HG03378 (cell line): ENCODE results near the gene MED13L.

ENCODE experiments used
- ATAC-seq: cut with Tn5 transposase; IDR thresholded peaks from one replicate; pipeline ENCODE4 v1.9.1; 2021; ENCODE audit warnings: mild to moderate bottlenecking, moderate library complexity; ENCODE audit not compliant: unreplicated experiment

MED13L gene

GRCh38 chr12:116277467-116278278 lies at the start of gene MED13L:
MED13L (minus strand) TSS chr12:116277693; CDS start chr12:116277131, 562 bp downstream.
- peak; percentile 44 for ATAC-seq

- ATAC-seq, result peak; percentile 86
Observed at GRCh38 chr12:116325336-116325664, 47.8 kb upstream of the MED13L start.

GRCh38 chr12:116324654-116325335 lies 47.3 kb upstream of the MED13L start:
- no peak for ATAC-seq

- no peak for ATAC-seq
Observed at GRCh38 chr12:116323406-116324386, 46.2 kb upstream of the MED13L start.

GRCh38 chr12:116321913-116322312 lies 44.4 kb upstream of the MED13L start:
- no peak for ATAC-seq

GRCh38 chr12:116320791-116321217 lies 43.3 kb upstream of the MED13L start:
- ATAC-seq, result no peak

- ATAC-seq, result no peak
Observed at GRCh38 chr12:116319898-116320621, 42.6 kb upstream of the MED13L start.

- no peak for ATAC-seq
Observed at GRCh38 chr12:116319233-116319897, 41.9 kb upstream of the MED13L start.

- ATAC-seq, result no peak
Observed at GRCh38 chr12:116318576-116319232, 41.2 kb upstream of the MED13L start.

GRCh38 chr12:116317986-116318575 lies 40.6 kb upstream of the MED13L start:
- ATAC-seq, result no peak

- ATAC-seq, result no peak
Observed at GRCh38 chr12:116317139-116317538, 39.6 kb upstream of the MED13L start.

- ATAC-seq, result no peak
Observed at GRCh38 chr12:116314477-116314876, 37.0 kb upstream of the MED13L start.

GRCh38 chr12:116313194-116313927 lies 35.9 kb upstream of the MED13L start:
- no peak for ATAC-seq

GRCh38 chr12:116310082-116310481 lies 32.6 kb upstream of the MED13L start:
- ATAC-seq, result no peak

- no peak for ATAC-seq
Observed at GRCh38 chr12:116309343-116309742, 31.9 kb upstream of the MED13L start.

GRCh38 chr12:116308647-116309046 lies 31.2 kb upstream of the MED13L start:
- ATAC-seq, result no peak

- no peak for ATAC-seq
Observed at GRCh38 chr12:116306968-116307367, 29.5 kb upstream of the MED13L start.

GRCh38 chr12:116306506-116306905 lies 29.0 kb upstream of the MED13L start:
- no peak for ATAC-seq
